ENCODE results near the gene TMEM19. TPM values are rescaled to one million over a fixed set of nuclear protein-coding genes. Genes with fewer than 3 reads are reported as not detected.
"Not testable (repeated sequence)": the region's sequence is repeated elsewhere in the genome, so short reads cannot be mapped to it uniquely, and the experiment has no call there.

The TMEM19 gene
- total RNA-seq, 1 donor from 2014 or later = 25.7 TPM

DNA sequence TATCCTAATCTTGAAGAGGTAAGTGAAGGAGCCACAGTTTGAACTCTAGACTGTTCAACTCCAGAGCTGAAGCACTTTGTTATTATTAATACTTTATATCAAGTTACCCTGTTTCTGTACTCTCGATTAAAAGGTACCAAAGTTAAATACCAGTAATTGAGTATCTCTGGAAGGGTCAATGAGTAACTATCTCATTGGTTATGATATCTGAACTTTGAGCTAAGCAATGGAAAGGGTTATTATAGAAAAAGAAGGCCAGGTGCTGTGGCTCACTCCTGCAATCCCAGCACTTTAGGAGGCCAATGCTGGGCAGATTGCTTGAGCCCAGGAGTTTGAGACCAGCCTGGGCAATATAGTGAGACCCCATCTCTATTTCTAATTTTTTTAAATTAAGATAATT, 9.9 kb downstream of the TMEM19 start:
- DNase-seq (ENCODE audit: missing footprints) = no peak
- no peak for ATAC-seq
- intact Hi-C loops (cut with DNase I) = no loop called here

GRCh38 chr12:71702181-71702580, 16.3 kb downstream of the TMEM19 start:
- intact Hi-C loops (cut with DNase I); DNase-seq (ENCODE audit: missing footprints); ATAC-seq: not testable (repeated sequence)

DNA sequence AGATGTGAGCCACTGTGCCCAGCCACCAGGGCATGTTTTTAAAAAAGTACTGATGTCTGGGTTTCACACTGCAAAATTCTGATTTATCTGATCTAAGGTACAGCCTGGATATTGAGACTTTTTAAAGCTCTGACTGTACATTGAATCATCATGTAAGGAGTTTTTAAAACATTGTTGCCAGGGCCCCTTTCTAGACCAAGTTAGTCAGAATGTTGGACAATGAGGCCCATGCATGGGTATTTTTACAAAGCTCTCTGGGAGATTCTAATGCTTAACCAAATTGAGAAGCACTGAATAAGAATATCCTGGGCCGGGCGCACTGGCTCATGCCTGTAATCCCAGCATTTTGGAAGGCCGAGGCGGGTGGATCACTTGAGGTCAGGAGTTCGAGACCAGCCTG, 16.7 kb downstream of the TMEM19 start:
- ATAC-seq (no peak), DNase-seq (ENCODE audit: missing footprints) (no peak)
- intact Hi-C loops (cut with DNase I) = no loop called here

GRCh38 chr12:71703206-71703605, 17.3 kb downstream of the TMEM19 start:
- no peak for DNase-seq (ENCODE audit: missing footprints)
- intact Hi-C loops (cut with DNase I) = no loop called here
- ATAC-seq = no peak

GRCh38 chr12:71704920-71705319, 19.0 kb downstream of the TMEM19 start:
- intact Hi-C loops (cut with DNase I) = no loop called here
- DNase-seq (ENCODE audit: missing footprints) = no peak
- ATAC-seq = no peak

- no peak for DNase-seq (ENCODE audit: missing footprints)
- intact Hi-C loops (cut with DNase I) = no loop called here
- ATAC-seq = no peak
Observed at GRCh38 chr12:71708658-71709057, 22.8 kb downstream of the TMEM19 start.

DNA sequence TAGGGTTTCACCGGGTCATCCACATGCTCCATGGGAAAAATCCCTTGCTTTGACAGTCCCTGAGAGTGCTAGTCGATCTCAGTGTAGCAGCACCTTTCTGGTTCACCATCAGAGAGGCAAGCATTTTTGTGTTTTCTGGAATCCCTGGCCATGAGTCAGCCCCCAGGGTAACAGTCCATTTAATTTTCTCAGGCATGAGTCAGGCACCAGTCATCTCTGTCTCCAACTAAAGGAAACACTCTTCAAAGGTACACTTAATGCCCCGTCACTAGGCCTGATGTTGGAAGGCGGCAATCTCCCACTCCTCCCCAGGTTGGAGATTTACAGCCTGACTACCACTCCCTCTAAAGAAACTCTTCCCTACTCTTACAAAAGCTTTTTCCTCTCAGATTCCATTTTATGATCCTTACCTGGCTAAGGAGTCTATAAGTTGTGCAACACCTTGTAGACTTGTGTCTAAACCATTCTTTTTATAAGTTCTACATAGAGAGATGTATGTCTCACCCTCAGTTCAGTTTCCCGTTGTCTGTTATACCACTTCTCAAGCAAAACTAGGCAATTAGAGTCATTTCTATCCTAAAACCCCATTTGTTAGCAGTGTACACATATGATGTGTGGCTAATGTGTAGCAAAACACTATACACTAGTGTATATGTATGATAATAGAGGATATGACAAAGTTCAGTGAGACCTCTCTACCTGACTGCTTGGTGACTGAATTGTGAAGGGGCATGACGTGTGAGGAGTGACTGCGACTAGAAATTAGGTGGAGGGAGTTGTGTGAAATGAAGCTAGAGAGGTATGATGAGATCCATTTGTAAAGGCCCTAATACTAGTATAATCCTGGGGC, 24.6 kb downstream of the TMEM19 start:
- ATAC-seq = no peak
- intact Hi-C loops (cut with DNase I) = no loop called here

GRCh38 chr12:71718611-71719010, 32.7 kb downstream of the TMEM19 start:
- DNase-seq (ENCODE audit: missing footprints) = no peak
- ATAC-seq = no peak
- intact Hi-C loops (cut with DNase I) = no loop called here

More for the DNA sequence above, 24.6 kb downstream of the TMEM19 start:
- DNase-seq (ENCODE audit: missing footprints) = no peak

DNA sequence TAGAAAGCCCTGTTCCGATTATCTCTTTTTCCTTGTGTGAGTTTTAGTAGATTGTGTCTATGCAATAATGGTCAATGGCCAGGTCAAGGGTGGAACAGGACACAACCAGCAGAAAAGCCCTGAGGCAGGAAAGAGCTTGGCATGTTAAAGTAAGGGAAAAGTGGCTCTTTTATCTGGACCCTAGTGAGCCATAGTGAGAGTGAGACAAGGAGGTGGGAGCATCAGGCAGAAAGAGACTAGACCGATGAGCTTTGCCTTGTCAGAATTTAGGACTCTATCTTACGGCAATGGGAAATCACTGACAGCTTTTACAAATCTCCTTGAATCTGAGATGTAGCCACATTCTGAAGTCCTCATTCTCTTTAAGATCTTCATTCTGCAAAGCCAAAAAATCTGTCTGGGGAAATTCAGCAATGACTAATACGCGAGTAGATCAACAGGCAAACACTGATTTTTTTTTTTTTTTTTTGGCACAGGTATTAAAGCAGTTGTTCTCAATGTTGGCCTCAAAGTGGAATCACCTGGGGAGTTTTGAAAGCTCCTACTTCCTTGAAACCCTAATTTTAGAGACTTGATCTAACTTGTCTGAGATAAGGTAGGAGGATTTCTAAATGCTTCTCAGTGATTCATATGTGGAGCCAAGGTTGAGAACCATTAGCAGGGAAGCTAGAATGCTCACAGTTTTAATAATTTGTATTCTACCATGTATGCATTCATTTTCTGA, 33.9 kb downstream of the TMEM19 start:
- DNase-seq (ENCODE audit: missing footprints) = no peak
- no peak for ATAC-seq
- intact Hi-C loops (cut with DNase I) = no loop called here

GRCh38 chr12:71721783-71722505, 36.1 kb downstream of the TMEM19 start:
- ATAC-seq = peak; percentile 39
- DNase-seq (ENCODE audit: missing footprints) = no peak
- intact Hi-C loops (cut with DNase I) = no loop called here

DNA sequence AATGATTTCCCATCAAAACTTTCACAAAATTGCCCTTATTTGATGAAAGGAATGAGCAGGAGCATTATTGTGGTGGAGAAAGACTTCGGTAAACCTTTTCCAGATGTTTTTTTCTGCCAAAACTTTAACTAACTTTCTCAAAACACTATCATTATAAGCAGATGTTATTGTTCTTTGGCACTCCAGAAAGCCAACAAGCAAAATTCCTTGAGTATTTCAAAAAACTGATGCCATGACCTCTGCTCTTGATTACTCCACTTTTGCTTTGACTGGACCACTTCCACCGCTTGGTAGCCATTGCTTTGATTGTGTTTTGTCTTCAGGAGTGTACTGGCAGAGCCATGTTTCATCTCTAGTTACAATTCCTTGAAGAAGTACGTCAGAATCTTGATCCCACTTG, 39.1 kb downstream of the TMEM19 start:
- intact Hi-C loops (cut with DNase I) = no loop called here
- no peak for DNase-seq (ENCODE audit: missing footprints)
- no peak for ATAC-seq

DNA sequence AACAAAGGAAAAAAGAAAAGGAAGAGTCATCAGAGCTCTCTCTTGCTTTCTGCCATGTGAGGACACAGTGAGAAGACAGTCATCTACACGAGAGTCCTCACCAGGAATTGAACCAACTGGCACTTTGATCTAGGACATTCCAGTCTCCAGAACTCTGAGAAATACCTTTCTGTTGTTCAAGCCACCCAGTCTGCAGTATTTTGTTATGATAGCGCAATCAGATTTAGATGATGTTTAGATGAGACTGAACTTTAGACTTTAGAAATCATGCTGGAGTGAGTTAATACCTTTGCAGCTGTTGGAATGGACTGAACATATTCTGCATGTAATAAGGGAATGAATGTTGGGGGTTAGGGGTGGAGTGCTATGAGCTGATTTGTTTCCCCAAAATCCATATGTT, 40.7 kb downstream of the TMEM19 start:
- ATAC-seq (no peak), DNase-seq (ENCODE audit: missing footprints) (no peak)
- intact Hi-C loops (cut with DNase I) = no loop called here

GRCh38 chr12:71727958-71728357, 42.1 kb downstream of the TMEM19 start:
- intact Hi-C loops (cut with DNase I) = no loop called here
- DNase-seq (ENCODE audit: missing footprints) (no peak), ATAC-seq (no peak)

DNA sequence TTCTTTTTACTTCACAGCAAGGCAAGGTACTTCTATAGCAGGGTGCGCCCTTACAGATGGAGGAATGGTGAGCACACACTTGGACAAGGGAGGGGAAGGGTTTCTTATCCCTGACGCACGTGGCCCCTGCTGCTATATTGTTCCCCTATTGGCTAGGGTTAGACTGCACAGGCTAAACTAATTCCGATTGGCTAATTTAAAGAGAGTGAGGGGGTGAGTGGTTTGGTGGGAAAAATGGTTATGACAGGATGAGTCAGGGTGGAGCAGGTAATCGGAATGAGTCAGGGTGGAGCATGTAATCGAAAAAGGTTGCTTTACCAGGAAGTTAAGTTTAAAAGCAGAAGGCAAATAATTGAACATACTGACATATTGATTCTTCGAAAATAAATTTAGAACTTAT, 45.1 kb downstream of the TMEM19 start:
- intact Hi-C loops (cut with DNase I) = no loop called here
- no peak for DNase-seq (ENCODE audit: missing footprints)
- no peak for ATAC-seq

DNA sequence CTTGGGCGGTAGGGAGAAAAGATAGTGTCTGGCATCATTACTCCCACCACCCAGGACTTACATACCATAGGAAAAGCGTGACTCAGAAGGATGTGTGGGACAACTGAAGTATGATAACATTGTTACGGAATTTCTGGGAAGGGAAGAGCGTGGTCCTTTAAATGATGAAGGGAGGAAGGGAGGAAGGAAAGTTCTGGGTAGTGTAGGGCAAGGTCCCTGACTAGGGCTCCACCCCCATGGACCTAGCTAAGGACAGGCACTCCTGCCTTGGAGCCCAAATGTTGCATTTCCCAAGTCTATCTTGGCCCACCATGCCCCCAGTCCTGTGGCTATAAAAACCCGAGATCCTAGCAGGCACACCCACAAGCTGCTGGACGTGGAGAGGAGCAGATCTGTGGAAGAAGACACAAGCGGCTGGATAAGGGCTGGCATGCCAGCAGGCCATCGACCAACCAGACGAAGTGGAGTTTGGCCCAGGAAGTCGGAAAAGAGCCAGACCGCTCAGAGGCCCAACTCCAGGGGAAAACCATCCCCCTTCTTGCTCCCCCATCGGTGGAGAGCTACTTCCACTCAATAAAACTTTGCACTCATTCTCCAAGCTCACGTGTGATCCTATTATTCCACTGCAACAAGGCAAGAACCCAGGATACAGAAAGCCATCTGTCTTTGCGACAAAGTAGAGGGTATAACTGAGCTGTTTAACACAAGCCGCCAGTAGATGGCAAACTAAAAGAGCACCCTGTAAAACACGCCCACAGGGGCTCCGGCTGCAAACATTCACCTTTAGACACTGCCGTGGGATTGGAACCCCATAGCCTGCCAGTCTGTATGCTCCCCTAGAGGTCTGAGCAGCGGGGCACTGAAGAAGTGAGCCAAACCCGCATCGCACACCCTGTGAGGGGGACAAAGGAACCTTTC, 45.8 kb downstream of the TMEM19 start:
- intact Hi-C loops (cut with DNase I) = no loop called here
- ATAC-seq (no peak), DNase-seq (ENCODE audit: missing footprints) (no peak)

DNA sequence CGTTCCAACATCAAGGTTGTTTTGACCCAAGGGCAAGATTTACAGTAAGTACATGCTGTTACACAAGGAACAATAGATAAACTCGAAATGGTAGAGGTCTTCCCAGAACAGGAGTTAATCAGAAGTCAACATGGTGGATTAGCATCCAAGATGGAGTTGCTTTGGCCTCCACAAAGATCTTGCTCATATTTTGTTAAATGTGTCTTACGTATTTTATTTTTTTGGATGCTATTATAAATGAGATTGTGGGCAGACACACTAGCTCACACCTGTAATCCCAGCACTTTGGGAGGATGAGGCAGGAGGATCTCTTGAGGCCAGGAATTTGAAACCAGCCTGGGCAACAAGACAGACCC, 46.5 kb downstream of the TMEM19 start:
- ATAC-seq = no peak
- intact Hi-C loops (cut with DNase I) = no loop called here
- DNase-seq (ENCODE audit: missing footprints) = no peak

DNA sequence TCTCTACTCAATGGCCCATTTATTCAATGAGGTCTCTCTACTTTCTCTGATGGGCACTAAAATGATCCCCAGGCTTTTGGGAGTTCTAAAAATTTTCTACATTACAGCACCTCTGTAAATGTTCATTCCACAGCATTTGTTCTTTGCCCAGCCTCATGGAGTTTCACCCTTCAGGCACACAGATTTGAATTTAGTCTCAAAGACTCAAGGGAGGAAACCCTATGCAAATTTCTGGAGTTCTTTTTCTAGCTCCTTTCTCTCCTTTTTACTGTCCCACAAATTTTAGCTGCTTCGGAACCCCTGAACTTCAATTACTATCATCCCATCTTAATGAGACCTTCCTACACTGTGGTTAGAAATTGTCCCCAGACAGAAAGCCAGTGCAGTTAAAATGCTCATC, 51.3 kb downstream of the TMEM19 start:
- intact Hi-C loops (cut with DNase I) = no loop called here
- DNase-seq (ENCODE audit: missing footprints) (no peak), ATAC-seq (no peak)

DNA sequence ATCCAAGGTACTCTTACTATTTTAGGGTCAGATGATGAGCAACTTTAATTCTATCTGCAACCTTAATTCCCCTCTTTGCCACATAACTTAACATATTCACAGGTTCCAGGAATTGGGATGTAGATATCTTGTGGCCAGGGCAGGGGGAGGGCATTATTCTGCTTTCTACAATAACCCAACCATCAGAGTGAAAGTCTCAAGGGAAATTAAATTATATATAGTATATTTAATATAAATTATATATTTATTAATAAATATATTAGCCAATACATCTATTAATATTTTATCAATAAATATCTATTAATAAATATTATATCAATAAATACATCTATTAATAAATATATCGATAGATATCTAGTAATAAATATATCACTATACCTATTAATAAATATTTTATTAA, 57.1 kb downstream of the TMEM19 start:
- intact Hi-C loops (cut with DNase I) = no loop called here
- no peak for DNase-seq (ENCODE audit: missing footprints)
- ATAC-seq = no peak
